ENCODE results near the gene COLEC11. TPM values are rescaled to one million over a fixed set of nuclear protein-coding genes. Genes with fewer than 3 reads are reported as not detected.
A peak's percentile ranks its signal among the peaks of the same experiment; 100 is the strongest.

The COLEC11 gene
- total and polyA plus RNA-seq, 2 experiments from 2014 or later: 1.3 to 1.5 TPM

- H4K20me1 ChIP-seq (replicated peaks; ENCODE audit: insufficient read depth): no peaks in the 10 kb centered on the region
- H3K27me3 ChIP-seq (ENCODE audit: insufficient read depth): 0 out of 2 replicates have a peak, but pooled peaks cover 4% of the 10 kb centered on the region
- H3K27ac ChIP-seq (ENCODE audit: low read depth): no peak overlapping the region
- Mint-ChIP-seq H3K9me3 (peaks cover 3% of the 10 kb centered on the region; the same call in 2 of the 3 replicates), H3K27ac (no peak overlapping the region), H3K27me3 (ENCODE audit: insufficient read depth, low read depth, poor library complexity) (peaks cover 18% of the 10 kb centered on the region), H3K4me1 (peaks cover 10% of the 10 kb centered on the region), H3K36me3 (ENCODE audit: low read depth) (no peaks in the 10 kb centered on the region; the same call in 1 of the 3 replicates), H3K4me3 (no peak overlapping the region)
- peak overlapping the region; percentile 94 for H2AFZ ChIP-seq
- TF ChIP-seq ZNF462 (CRISPR knock-in tag; IDR thresholded peaks at IDR 0.05) (no peak), ZNF331 (CRISPR knock-in tag; IDR thresholded peaks at IDR 0.05; ENCODE audit: low read depth) (no peak), ETS1 (IDR thresholded peaks at IDR 0.05) (no peak), JUNB (IDR thresholded peaks at IDR 0.05; ENCODE audit: unreplicated experiment) (no peak), EZH2phosphoT487 (IDR thresholded peaks at IDR 0.05; ENCODE audit: unreplicated experiment) (no peak), NANOG (IDR thresholded peaks at IDR 0.05; ENCODE audit: borderline replicate concordance) (no peak), CTCF (conservative IDR thresholded peaks at IDR 0.05; ENCODE audit: low read depth in 2 of 2) (no peak), EZH2 (IDR thresholded peaks at IDR 0.05; ENCODE audit: low read depth, unreplicated experiment) (no peak), POLR2AphosphoS5 (IDR thresholded peaks at IDR 0.05; ENCODE audit: low read depth) (no peak), ZNF114 (CRISPR knock-in tag; IDR thresholded peaks at IDR 0.05) (no peak), REST (IDR thresholded peaks at IDR 0.05; ENCODE audit: unreplicated experiment) (no peak), STAT1 (IDR thresholded peaks at IDR 0.05; ENCODE audit: unreplicated experiment) (no peak), CREB1 (CRISPR knock-in tag; IDR thresholded peaks at IDR 0.05; ENCODE audit: low read depth) (no peak)
- no peaks in the 10 kb centered on the region; the same call in 1 of the 2 replicates for H3K4me1 ChIP-seq (ENCODE audit: insufficient read depth)
- no peaks in the 10 kb centered on the region for H3K9me2 ChIP-seq (ENCODE audit: insufficient read depth)
- H3K4me3 ChIP-seq: no peak overlapping the region
- H3K36me3 ChIP-seq (ENCODE audit: insufficient read depth): no peaks in the 10 kb centered on the region
- peak overlapping the region; percentile 65; the same call in 1 of the 2 replicates for H3K4me2 ChIP-seq
- 0 out of 2 replicates have a peak, but pooled peaks cover 5% of the 10 kb centered on the region for H3F3A ChIP-seq (replicated peaks; ENCODE audit: low read depth)
- no peaks in the 10 kb centered on the region for H3K79me2 ChIP-seq (replicated peaks; ENCODE audit: insufficient read depth)
- ATAC-seq (peak; percentile 4; the same call in 2 of the 3 replicates), DNase-seq (ENCODE audit: low spot score) (no peak)
Measured at GRCh38 chr2:3650140-3650920, 55.4 kb downstream of the COLEC11 start.

Data from GM23338 (cell line).